Suprapubic skin (tissue), 4 donors: Measurements from ENCODE around the gene KCNJ16. TPM values are rescaled to one million over a fixed set of nuclear protein-coding genes. Genes with fewer than 3 reads are reported as not detected.

Experiments used
- DNase-seq, 2 donors: peaks; one replicate each; pipeline ENCODE4 v3.0.0-alpha.2; 2019; ENCODE audit warnings: low spot score in 2 of 2
- H3K27ac ChIP-seq: fragments of 200-600 bp; sonication (generic); one replicate; pipeline ENCODE4 v1.5.1; 2019
- H3K27me3 ChIP-seq: fragments of 200-600 bp; sonication (generic); one replicate; pipeline ENCODE4 v1.5.1; 2019
- H3K36me3 ChIP-seq: fragments of 200-600 bp; sonication (generic); one replicate; pipeline ENCODE4 v1.5.1; 2019
- H3K4me1 ChIP-seq: fragments of 200-600 bp; sonication (generic); one replicate; pipeline ENCODE4 v1.5.1; 2019
- H3K4me3 ChIP-seq: fragments of 200-600 bp; sonication (generic); one replicate; pipeline ENCODE4 v1.5.1; 2019; ENCODE audit warnings: mild to moderate bottlenecking
- H3K9me3 ChIP-seq: fragments of 200-600 bp; sonication (generic); one replicate; pipeline ENCODE4 v1.5.1; 2019
- EP300 ChIP-seq: sonication (generic); formaldehyde crosslinking; IDR thresholded peaks from one replicate; pipeline ENCODE4 v1.6.1; 2017; ENCODE audit warnings: antibody characterized with exemption
- POLR2A ChIP-seq, 2 donors: fragments of 450-650 bp; IDR thresholded peaks; one replicate each; pipeline ENCODE4 v1.6.1; 2017; ENCODE audit warnings: antibody characterized with exemption in 2 of 2, mild to moderate bottlenecking in 2 of 2, moderate library complexity in 2 of 2
- POLR2AphosphoS5 ChIP-seq, 3 donors: sonication (generic); formaldehyde crosslinking; IDR thresholded peaks; one replicate each; pipeline ENCODE4 v1.6.1; 2017; ENCODE audit warnings: antibody characterized with exemption in 3 of 3
- WGBS: methylation state at CpG from one replicate; pipeline ENCODE4 v1.1.5; 2018; 5-methylcytosine and 5-hydroxymethylcytosine counted together
- total RNA-seq, 4 donors: library from RNA; depleted of rRNA; stranded (reverse); fragments of >200 nt; gene quantifications; one replicate each; pipeline ENCODE4 v1.1.0, GENCODE V29; 2016
- TF ChIP-seq, protein P1 (sequence below), 2 donors: fragments of 200-600 bp in 1 of 2; fragments of 450-650 bp in 1 of 2; sonication (generic) in 1 of 2; IDR thresholded peaks; one replicate each; pipeline ENCODE4 v1.5.1; 2016 to 2019; ENCODE audit warnings: antibody characterized with exemption in 2 of 2, mild to moderate bottlenecking in 1 of 2, moderate library complexity in 1 of 2

KCNJ16 gene
- total RNA-seq, 4 donors from 2014 or later = not detected

DNA sequence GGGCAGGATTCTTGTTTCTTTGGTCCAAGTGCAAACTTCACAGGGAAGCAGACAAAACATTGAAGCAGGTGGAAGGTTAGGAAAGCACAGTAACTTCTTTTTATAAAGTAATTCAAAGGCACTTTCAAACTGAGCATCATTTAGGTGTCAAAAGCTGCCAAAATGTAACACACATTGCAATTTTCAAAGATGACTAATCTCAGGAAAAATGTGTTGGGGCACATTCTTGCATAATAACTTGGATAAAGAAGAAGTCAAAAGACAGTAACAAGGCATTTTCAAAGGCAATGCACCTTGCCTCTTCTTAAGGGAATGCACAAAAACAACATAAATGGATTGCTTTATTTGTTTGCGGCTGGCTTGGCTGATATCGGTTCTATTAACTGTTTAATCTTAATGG, 97.9 kb downstream of the KCNJ16 start:
- peaks cover 10% of the 10 kb centered on the region for H3K36me3 ChIP-seq
- H3K27ac ChIP-seq = no peak overlapping the region
- H3K27me3 ChIP-seq = peaks cover 8% of the 10 kb centered on the region
- H3K4me1 ChIP-seq = peaks cover 33% of the 10 kb centered on the region
- H3K4me3 ChIP-seq = no peak overlapping the region
- H3K9me3 ChIP-seq = no peaks in the 10 kb centered on the region
- no peak for DNase-seq
- 46% methylated on average over 2 of the region's 2 CpGs for WGBS
- TF ChIP-seq, protein P1, sequence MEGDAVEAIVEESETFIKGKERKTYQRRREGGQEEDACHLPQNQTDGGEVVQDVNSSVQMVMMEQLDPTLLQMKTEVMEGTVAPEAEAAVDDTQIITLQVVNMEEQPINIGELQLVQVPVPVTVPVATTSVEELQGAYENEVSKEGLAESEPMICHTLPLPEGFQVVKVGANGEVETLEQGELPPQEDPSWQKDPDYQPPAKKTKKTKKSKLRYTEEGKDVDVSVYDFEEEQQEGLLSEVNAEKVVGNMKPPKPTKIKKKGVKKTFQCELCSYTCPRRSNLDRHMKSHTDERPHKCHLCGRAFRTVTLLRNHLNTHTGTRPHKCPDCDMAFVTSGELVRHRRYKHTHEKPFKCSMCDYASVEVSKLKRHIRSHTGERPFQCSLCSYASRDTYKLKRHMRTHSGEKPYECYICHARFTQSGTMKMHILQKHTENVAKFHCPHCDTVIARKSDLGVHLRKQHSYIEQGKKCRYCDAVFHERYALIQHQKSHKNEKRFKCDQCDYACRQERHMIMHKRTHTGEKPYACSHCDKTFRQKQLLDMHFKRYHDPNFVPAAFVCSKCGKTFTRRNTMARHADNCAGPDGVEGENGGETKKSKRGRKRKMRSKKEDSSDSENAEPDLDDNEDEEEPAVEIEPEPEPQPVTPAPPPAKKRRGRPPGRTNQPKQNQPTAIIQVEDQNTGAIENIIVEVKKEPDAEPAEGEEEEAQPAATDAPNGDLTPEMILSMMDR (IDR thresholded peaks at IDR 0.05) = no peak
- TF ChIP-seq POLR2AphosphoS5 (IDR thresholded peaks at IDR 0.05) (no peak), EP300 (no peak), POLR2A (IDR thresholded peaks at IDR 0.05) (no peak)

DNA sequence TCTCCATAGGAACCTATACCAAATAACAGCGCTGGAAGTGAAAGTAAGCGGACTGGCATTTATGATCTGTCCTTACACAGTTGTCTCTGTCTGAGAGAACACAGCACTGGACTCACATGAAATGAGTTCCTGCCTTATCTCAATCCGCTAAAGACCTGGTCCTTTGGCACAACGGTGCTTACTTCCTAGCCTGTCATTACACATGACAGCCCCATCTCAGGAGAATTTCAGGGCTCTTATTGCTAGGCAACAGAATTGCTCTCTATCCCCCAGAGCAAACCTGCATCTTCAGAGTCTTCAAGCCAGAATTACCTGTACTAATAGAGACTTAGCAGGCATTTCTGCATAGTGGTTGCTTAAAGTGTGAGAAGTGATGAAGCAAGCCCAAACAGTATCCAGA, 98.7 kb downstream of the KCNJ16 start:
- Histone ChIP-seq H3K27ac (no peak overlapping the region), H3K4me1 (peaks cover 31% of the 10 kb centered on the region), H3K27me3 (peaks cover 8% of the 10 kb centered on the region), H3K4me3 (no peak overlapping the region), H3K9me3 (no peaks in the 10 kb centered on the region), H3K36me3 (peaks cover 10% of the 10 kb centered on the region)
- DNase-seq = no peak
- TF ChIP-seq EP300 = no peak
- no peak for TF ChIP-seq POLR2AphosphoS5 (IDR thresholded peaks at IDR 0.05)
- no peak for TF ChIP-seq POLR2A (IDR thresholded peaks at IDR 0.05)
- TF ChIP-seq, protein P1 (IDR thresholded peaks at IDR 0.05) = no peak
- WGBS = 56% methylated on average over 4 of the region's 4 CpGs

DNA sequence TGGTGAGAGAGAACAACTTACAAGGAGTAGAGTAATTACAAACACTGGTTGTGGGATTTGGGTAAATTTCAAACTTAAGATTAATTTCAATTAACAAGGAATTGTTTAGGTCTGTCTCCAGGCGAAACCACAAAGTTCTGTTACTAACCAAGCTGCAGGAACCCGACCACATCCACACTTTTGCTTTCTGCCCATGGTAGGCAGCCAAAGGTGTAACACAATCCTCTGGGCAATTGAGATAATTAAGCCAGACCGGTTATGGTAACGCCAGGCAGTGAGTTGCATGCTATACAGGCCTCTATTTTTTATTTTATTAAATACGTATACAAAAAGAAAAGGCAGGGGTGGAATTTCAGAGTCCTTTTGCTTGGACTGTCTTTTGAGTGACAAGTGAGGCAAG, 106.4 kb downstream of the KCNJ16 start:
- peaks cover 23% of the 10 kb centered on the region for H3K4me1 ChIP-seq
- H3K4me3 ChIP-seq = no peak overlapping the region
- no peaks in the 10 kb centered on the region for H3K27me3 ChIP-seq
- DNase-seq = no peak
- no peaks in the 10 kb centered on the region for H3K9me3 ChIP-seq
- H3K36me3 ChIP-seq = no peaks in the 10 kb centered on the region
- WGBS = 67% methylated on average over 5 of the region's 5 CpGs
- no peak overlapping the region for H3K27ac ChIP-seq
- TF ChIP-seq POLR2A (IDR thresholded peaks at IDR 0.05) (no peak), POLR2AphosphoS5 (IDR thresholded peaks at IDR 0.05) (no peak), EP300 (no peak)
- TF ChIP-seq, protein P1 (IDR thresholded peaks at IDR 0.05) = no peak

DNA sequence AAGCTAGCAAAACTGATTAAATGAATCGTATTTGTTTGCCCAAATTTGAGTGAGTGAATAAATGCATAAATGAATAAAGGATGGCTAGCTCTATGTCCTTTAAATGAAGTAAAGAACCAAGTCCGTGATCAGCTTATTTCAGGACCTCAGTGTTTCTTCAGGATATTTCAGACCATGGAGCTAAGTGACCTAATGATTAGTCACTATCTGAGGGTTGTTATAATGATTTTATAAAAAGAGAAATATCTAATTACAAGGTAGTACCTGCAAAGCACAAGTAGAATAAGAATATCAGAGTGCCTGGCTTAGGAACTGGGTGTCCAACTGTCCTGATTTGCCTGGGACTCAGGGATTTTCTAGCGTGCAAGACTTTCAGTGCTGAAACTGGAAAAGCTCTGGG, 106.8 kb downstream of the KCNJ16 start:
- H3K27ac ChIP-seq = no peak overlapping the region

DNA sequence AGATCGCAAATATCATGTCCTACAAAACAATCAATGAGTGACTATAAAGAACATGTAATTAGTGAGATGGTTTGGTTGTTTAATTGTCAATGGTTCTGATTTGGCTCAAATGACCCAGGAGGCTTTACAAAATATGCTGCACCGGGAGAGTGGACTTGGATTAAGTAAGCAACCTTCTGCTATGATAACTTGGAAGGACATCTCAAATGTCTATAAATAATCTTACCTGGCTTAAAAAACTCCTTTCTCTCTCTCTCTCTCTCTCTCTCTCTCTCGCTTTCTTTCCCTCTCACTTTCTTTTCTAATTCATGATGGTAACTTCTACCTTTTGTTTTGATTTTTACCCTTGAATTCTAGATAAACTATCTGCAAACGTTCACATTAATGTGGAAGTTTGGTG, 108.5 kb downstream of the KCNJ16 start:
- DNase-seq = no peak
- 84% methylated on average over 4 of the region's 4 CpGs for WGBS
- H3K27me3 ChIP-seq = no peaks in the 10 kb centered on the region

More for the DNA sequence above, 106.8 kb downstream of the KCNJ16 start:
- H3K4me3 ChIP-seq = no peak overlapping the region
- TF ChIP-seq, protein P1 (IDR thresholded peaks at IDR 0.05) = no peak
- TF ChIP-seq POLR2AphosphoS5 (IDR thresholded peaks at IDR 0.05) (no peak), EP300 (no peak), POLR2A (IDR thresholded peaks at IDR 0.05) (no peak)
- DNase-seq = no peak
- peaks cover 26% of the 10 kb centered on the region for H3K4me1 ChIP-seq
- H3K36me3 ChIP-seq = no peaks in the 10 kb centered on the region
- H3K27me3 ChIP-seq = no peaks in the 10 kb centered on the region
- WGBS = 76% methylated on average over 3 of the region's 3 CpGs
- no peaks in the 10 kb centered on the region for H3K9me3 ChIP-seq

More for the DNA sequence above, 108.5 kb downstream of the KCNJ16 start:
- H3K9me3 ChIP-seq = no peaks in the 10 kb centered on the region
- no peak overlapping the region for H3K27ac ChIP-seq
- TF ChIP-seq POLR2A (IDR thresholded peaks at IDR 0.05) = no peak
- no peak for TF ChIP-seq POLR2AphosphoS5 (IDR thresholded peaks at IDR 0.05)
- TF ChIP-seq, protein P1 (IDR thresholded peaks at IDR 0.05) = no peak
- TF ChIP-seq EP300 = no peak
- no peaks in the 10 kb centered on the region for H3K36me3 ChIP-seq
- H3K4me1 ChIP-seq = peaks cover 25% of the 10 kb centered on the region
- H3K4me3 ChIP-seq = no peak overlapping the region
